ENCODE measurements around the gene SACM1L.

GRCh38 chr3:45704301-45704943, 15.2 kb downstream of the SACM1L start:
- TF ChIP-seq FOS (IDR thresholded peaks at IDR 0.05; ENCODE audit: low read depth, low read length) = no peak
- no peak for TF ChIP-seq CTCF (conservative IDR thresholded peaks at IDR 0.05; ENCODE audit: low read depth, low read length)
- no peak for TF ChIP-seq POLR2A (IDR thresholded peaks at IDR 0.05; ENCODE audit: low read depth, low read length)
- TF ChIP-seq RCOR1 (IDR thresholded peaks at IDR 0.05; ENCODE audit: insufficient replicate concordance, low read length) = no peak
- TF ChIP-seq USF2 (IDR thresholded peaks at IDR 0.05; ENCODE audit: low read depth, low read length) = no peak
- TF ChIP-seq CEBPB (IDR thresholded peaks at IDR 0.05; ENCODE audit: low read depth, low read length) = no peak
- no peak for TF ChIP-seq MAFK (IDR thresholded peaks at IDR 0.05; ENCODE audit: low read depth, low read length)
- no peak for TF ChIP-seq MXI1 (IDR thresholded peaks at IDR 0.05; ENCODE audit: borderline replicate concordance, low read depth, low read length)
- TF ChIP-seq RFX5 (IDR thresholded peaks at IDR 0.05; ENCODE audit: low read depth, low read length) = no peak
- TF ChIP-seq SMC3 (IDR thresholded peaks at IDR 0.05; ENCODE audit: low read depth, low read length) = no peak
- no peak for TF ChIP-seq RAD21 (IDR thresholded peaks at IDR 0.05; ENCODE audit: low read length)
- no peak for TF ChIP-seq NFE2L2 (IDR thresholded peaks at IDR 0.05; ENCODE audit: low read depth, low read length)
- no peak for TF ChIP-seq MAZ (IDR thresholded peaks at IDR 0.05; ENCODE audit: borderline replicate concordance, low read depth, low read length)

Measured in IMR-90 (cell line).